HG03432 (cell line): ENCODE data around the gene PIK3R3.

Experiments
- ATAC-seq: cut with Tn5 transposase; IDR thresholded peaks from one replicate; pipeline ENCODE4 v1.9.1; 2021; ENCODE audit warnings: mild to moderate bottlenecking, moderate library complexity; ENCODE audit not compliant: unreplicated experiment

The PIK3R3 gene

GRCh38 chr1:46158312-46159281, 26.2 kb upstream of the PIK3R3 start:
- peak; percentile 72 for ATAC-seq

GRCh38 chr1:46157916-46158311, 25.5 kb upstream of the PIK3R3 start:
- no peak for ATAC-seq

- no peak for ATAC-seq
Observed at GRCh38 chr1:46153732-46154131, 21.3 kb upstream of the PIK3R3 start.

- no peak for ATAC-seq
Observed at GRCh38 chr1:46153228-46153627, 20.8 kb upstream of the PIK3R3 start.

GRCh38 chr1:46152016-46152415, 19.6 kb upstream of the PIK3R3 start:
- ATAC-seq, result no peak

GRCh38 chr1:46150085-46150484, 17.7 kb upstream of the PIK3R3 start:
- ATAC-seq, result no peak

GRCh38 chr1:46148318-46148717, 15.9 kb upstream of the PIK3R3 start:
- ATAC-seq, result no peak

GRCh38 chr1:46137916-46138315, 5.5 kb upstream of the PIK3R3 start:
- no peak for ATAC-seq

GRCh38 chr1:46136711-46137110, 4.3 kb upstream of the PIK3R3 start:
- no peak for ATAC-seq

- ATAC-seq, result no peak
Observed at GRCh38 chr1:46134660-46135331, 2.4 kb upstream of the PIK3R3 start.

GRCh38 chr1:46133781-46134350, 1.4 kb upstream of the PIK3R3 start:
- ATAC-seq, result no peak

GRCh38 chr1:46133181-46133658, 791 bp upstream of the PIK3R3 start:
- peak; percentile 61 for ATAC-seq

GRCh38 chr1:46131712-46132528, 509 bp downstream of the PIK3R3 start:
- ATAC-seq, result no peak

- no peak for ATAC-seq
Observed at GRCh38 chr1:46131093-46131492, 1.3 kb downstream of the PIK3R3 start.

- no peak for ATAC-seq
Observed at GRCh38 chr1:46130606-46131005, 1.8 kb downstream of the PIK3R3 start.

GRCh38 chr1:46130121-46130520, 2.3 kb downstream of the PIK3R3 start:
- ATAC-seq, result no peak

GRCh38 chr1:46128344-46128743, 4.1 kb downstream of the PIK3R3 start:
- no peak for ATAC-seq

- no peak for ATAC-seq
Observed at GRCh38 chr1:46118856-46119255, 13.6 kb downstream of the PIK3R3 start.

GRCh38 chr1:46117810-46118494, 14.5 kb downstream of the PIK3R3 start:
- no peak for ATAC-seq

GRCh38 chr1:46114925-46115603, 17.4 kb downstream of the PIK3R3 start:
- ATAC-seq, result no peak
